ENCODE data around the gene UBAC1. TPM values are rescaled to one million over a fixed set of nuclear protein-coding genes. Genes with fewer than 3 reads are reported as not detected.

Gene UBAC1
- total RNA-seq, 1 experiment from 2014 or later: 54.8 TPM

GRCh38 chr9:135994501-135995192 lies 33.5 kb upstream of the UBAC1 start:
- RAD21 ChIA-PET (ENCODE audit: low non-redundant PET in 1 of 2, low total read pairs in 2 of 2, uncharacterized antibody in 2 of 2, unreplicated experiment in 2 of 2): no interaction called here
- Histone ChIP-seq H3K4me2 (ENCODE audit: low read length) (no peak overlapping the region), H3K79me2 (ENCODE audit: insufficient read depth, low read length) (no peaks in the 10 kb centered on the region), H3K27me3 (ENCODE audit: insufficient read depth, low read length) (no peaks in the 10 kb centered on the region), H3K4me1 (ENCODE audit: control insufficient read depth in 1 of 2, insufficient read depth in 2 of 2, low read length in 2 of 2) (peaks cover 12 to 32% of the 10 kb centered on the region in 2 experiments), H4K20me1 (ENCODE audit: insufficient read depth) (no peaks in the 10 kb centered on the region), H2AFZ (ENCODE audit: low read depth, low read length, poor library complexity, severe bottlenecking) (no peak overlapping the region), H3K27ac (ENCODE audit: low read depth, low read length) (no peak overlapping the region; the same call in 1 of the 2 replicates), H3K9me2 (ENCODE audit: insufficient read depth) (no peaks in the 10 kb centered on the region), H3K9me3 (ENCODE audit: control insufficient read depth in 1 of 2, insufficient read depth in 1 of 2, low read depth in 1 of 2, low read length in 2 of 2) (no peaks in the 10 kb centered on the region), H3K36me3 (ENCODE audit: control insufficient read depth in 1 of 2, insufficient read depth in 2 of 2, low read length in 2 of 2) (no peaks in the 10 kb centered on the region), H3K4me3 (replicated peaks in 1 of 2; ENCODE audit: low read depth in 1 of 2, low read length in 2 of 2) (no peak overlapping the region), H3K9ac (ENCODE audit: low read length) (no peak overlapping the region)
- TF ChIP-seq ATF3 (IDR thresholded peaks at IDR 0.05) (no peak), ZFX (IDR thresholded peaks at IDR 0.05) (no peak), JUND (IDR thresholded peaks at IDR 0.05) (no peak), POLR2A (IDR thresholded peaks at IDR 0.05; ENCODE audit: borderline replicate concordance, extremely low read depth, insufficient read depth, insufficient read length) (no peak), TCF7L2 (IDR thresholded peaks at IDR 0.05; ENCODE audit: borderline replicate concordance, extremely low read depth, insufficient read depth, insufficient read length) (no peak), EZH2 (IDR thresholded peaks at IDR 0.05) (no peak), EZH2phosphoT487 (IDR thresholded peaks at IDR 0.05; ENCODE audit: borderline replicate concordance) (no peak), SP1 (IDR thresholded peaks at IDR 0.05; ENCODE audit: low read depth) (no peak)
- POLR2A ChIA-PET: no interaction called here
- ATAC-seq (no peak), DNase-seq (ENCODE audit: low read depth, low spot score) (no peak)
- no TSS peak for BruUV-seq (replicated peaks)
- intact Hi-C loops (cut with micrococcal nuclease): no loop called here
- CTCF ChIA-PET: no interaction called here

- no peak overlapping the region for H3K9ac ChIP-seq (ENCODE audit: low read length)
- CTCF ChIA-PET: no interaction called here
Observed at GRCh38 chr9:135993765-135994500, 32.8 kb upstream of the UBAC1 start.

More at GRCh38 chr9:135993765-135994500, 32.8 kb upstream of the UBAC1 start:
- no TSS peak for BruUV-seq (replicated peaks)
- Histone ChIP-seq H3K4me2 (ENCODE audit: low read length) (no peak overlapping the region), H3K36me3 (ENCODE audit: control insufficient read depth in 1 of 2, insufficient read depth in 2 of 2, low read length in 2 of 2) (no peaks in the 10 kb centered on the region), H3K4me1 (ENCODE audit: control insufficient read depth in 1 of 2, insufficient read depth in 2 of 2, low read length in 2 of 2) (peaks cover 12 to 32% of the 10 kb centered on the region in 2 experiments), H3K27me3 (ENCODE audit: insufficient read depth, low read length) (no peaks in the 10 kb centered on the region), H2AFZ (ENCODE audit: low read depth, low read length, poor library complexity, severe bottlenecking) (no peak overlapping the region), H3K27ac (ENCODE audit: low read depth, low read length) (no peak overlapping the region; the same call in 1 of the 2 replicates), H4K20me1 (ENCODE audit: insufficient read depth) (no peaks in the 10 kb centered on the region), H3K9me3 (ENCODE audit: control insufficient read depth in 1 of 2, insufficient read depth in 1 of 2, low read depth in 1 of 2, low read length in 2 of 2) (no peaks in the 10 kb centered on the region), H3K9me2 (ENCODE audit: insufficient read depth) (no peaks in the 10 kb centered on the region), H3K4me3 (replicated peaks in 1 of 2; ENCODE audit: low read depth in 1 of 2, low read length in 2 of 2) (no peak overlapping the region), H3K79me2 (ENCODE audit: insufficient read depth, low read length) (no peaks in the 10 kb centered on the region)
- no peak for DNase-seq (ENCODE audit: low read depth, low spot score)
- intact Hi-C loops (cut with micrococcal nuclease): no loop called here
- POLR2A ChIA-PET: no interaction called here
- no peak for ATAC-seq
- RAD21 ChIA-PET (ENCODE audit: low non-redundant PET in 1 of 2, low total read pairs in 2 of 2, uncharacterized antibody in 2 of 2, unreplicated experiment in 2 of 2): no interaction called here
- TF ChIP-seq EGR1 (IDR thresholded peaks at IDR 0.05; ENCODE audit: low read depth) (no peak), ZFX (IDR thresholded peaks at IDR 0.05) (no peak), SP1 (IDR thresholded peaks at IDR 0.05; ENCODE audit: low read depth) (no peak), TCF7L2 (IDR thresholded peaks at IDR 0.05; ENCODE audit: borderline replicate concordance, extremely low read depth, insufficient read depth, insufficient read length) (no peak), CBX3 (IDR thresholded peaks at IDR 0.05; ENCODE audit: low read depth) (no peak), FOSL1 (IDR thresholded peaks at IDR 0.05; ENCODE audit: low read depth) (no peak)
